HEK293 (cell line): ENCODE data around the gene PRELID2.

Experiments
- CTCF ChIA-PET: fragments of 350-600 bp; formaldehyde crosslinking; extraction: SDS; loops from one replicate; lab custom pipeline; 2021; ENCODE audit warnings: antibody characterized with exemption; lab: Yijun Ruan, JAX
- POLR2A ChIA-PET: fragments of 300-600 bp; formaldehyde crosslinking; extraction: SDS; loops from one replicate; lab custom pipeline; 2020; ENCODE audit warnings: antibody characterized with exemption, inconsistent platforms; lab: Yijun Ruan, JAX
- H3K27ac ChIP-seq: fragments of 200-500 bp; sonication (Bioruptor generic); 2 replicates; pipeline ENCODE4 v1.5.1; 2014; ENCODE audit warnings: low read depth, low read length, control low read depth, inconsistent platforms; ENCODE audit errors: extremely low read depth
- H3K36me3 ChIP-seq, 2 experiments: fragments of 200-500 bp in 1 of 2; sonication (Bioruptor generic) in 1 of 2; 1 replicate in 1 of 2; 2 replicates in 1 of 2; pipeline ENCODE4 v1.5.1; 2014 to 2017; ENCODE audit warnings: inconsistent platforms in 2 of 2, low read length in 2 of 2; ENCODE audit not compliant: control insufficient read depth in 2 of 2, insufficient read depth in 1 of 2
- H3K4me1 ChIP-seq: fragments of 200-500 bp; sonication (Bioruptor generic); 2 replicates; pipeline ENCODE4 v1.5.1; 2014; ENCODE audit warnings: mild to moderate bottlenecking, low read length, inconsistent platforms; ENCODE audit not compliant: control insufficient read depth, insufficient read depth
- H3K4me3 ChIP-seq: 2 replicates; pipeline ENCODE4 v1.5.1; 2011; ENCODE audit warnings: low read depth, mild to moderate bottlenecking, control low read depth, low read length, moderate library complexity
- H3K9me3 ChIP-seq: fragments of 200-500 bp; sonication (Bioruptor generic); 2 replicates; pipeline ENCODE4 v1.5.1; 2014; ENCODE audit warnings: low read depth, low read length, inconsistent platforms; ENCODE audit not compliant: control insufficient read depth, insufficient read depth
- KLF7 ChIP-seq: fragments of 450-650 bp; formaldehyde crosslinking; IDR thresholded peaks from 2 replicates; pipeline ENCODE4 v1.5.1; 2016; ENCODE audit warnings: missing biosample characterization, missing genetic modification characterization, borderline replicate concordance
- TCF7L2 ChIP-seq: IDR thresholded peaks from 2 replicates; pipeline ENCODE4 v1.6.1; 2011; ENCODE audit warnings: low read depth, mild to moderate bottlenecking, inconsistent platforms, low read length, moderate library complexity, borderline replicate concordance
- YY1 ChIP-seq: fragments of 450-650 bp; formaldehyde crosslinking; IDR thresholded peaks from 2 replicates; pipeline ENCODE4 v1.5.1; 2018; ENCODE audit warnings: missing biosample characterization, missing genetic modification characterization
- ZBTB49 ChIP-seq: fragments of 450-650 bp; formaldehyde crosslinking; IDR thresholded peaks from 2 replicates; pipeline ENCODE4 v1.5.1; 2016; ENCODE audit warnings: missing biosample characterization, missing genetic modification characterization, low read depth
- ZNF311 ChIP-seq: fragments of 450-650 bp; formaldehyde crosslinking; IDR thresholded peaks from 2 replicates; pipeline ENCODE4 v1.5.1; 2017; ENCODE audit warnings: missing biosample characterization, missing genetic modification characterization, borderline replicate concordance
- ZNF350 ChIP-seq: fragments of 450-650 bp; formaldehyde crosslinking; IDR thresholded peaks from 2 replicates; pipeline ENCODE4 v1.5.0; 2017; ENCODE audit warnings: missing biosample characterization, mild to moderate bottlenecking, missing genetic modification characterization
- ZNF37A ChIP-seq: fragments of 450-650 bp; IDR thresholded peaks from 2 replicates; pipeline ENCODE4 v1.5.1; 2018; ENCODE audit warnings: missing biosample characterization, missing genetic modification characterization
- ZNF391 ChIP-seq: fragments of 450-650 bp; formaldehyde crosslinking; IDR thresholded peaks from 2 replicates; pipeline ENCODE4 v1.5.1; 2016; ENCODE audit warnings: low read depth, missing biosample characterization, missing genetic modification characterization, borderline replicate concordance
- ZNF394 ChIP-seq: fragments of 450-650 bp; formaldehyde crosslinking; IDR thresholded peaks from 2 replicates; pipeline ENCODE4 v1.5.1; 2016; ENCODE audit warnings: missing biosample characterization, missing genetic modification characterization, mild to moderate bottlenecking, moderate library complexity, borderline replicate concordance
- ZNF398 ChIP-seq: fragments of 450-650 bp; formaldehyde crosslinking; IDR thresholded peaks from 2 replicates; pipeline ENCODE4 v1.5.1; 2017; ENCODE audit warnings: missing biosample characterization, missing genetic modification characterization
- ZNF449 ChIP-seq: fragments of 450-650 bp; formaldehyde crosslinking; IDR thresholded peaks from 2 replicates; pipeline ENCODE4 v1.5.1; 2017; ENCODE audit warnings: missing biosample characterization, mild to moderate bottlenecking, missing genetic modification characterization, moderate library complexity
- ZNF521 ChIP-seq: fragments of 450-650 bp; formaldehyde crosslinking; IDR thresholded peaks from 2 replicates; pipeline ENCODE4 v1.5.1; 2017; ENCODE audit warnings: missing biosample characterization, mild to moderate bottlenecking, missing genetic modification characterization
- ZNF529 ChIP-seq: fragments of 450-650 bp; formaldehyde crosslinking; IDR thresholded peaks from 2 replicates; pipeline ENCODE4 v1.5.1; 2017; ENCODE audit warnings: missing genetic modification characterization, missing biosample characterization; ENCODE audit not compliant: insufficient replicate concordance
- ZSCAN30 ChIP-seq: fragments of 450-650 bp; IDR thresholded peaks from 2 replicates; pipeline ENCODE4 v1.5.1; 2018; ENCODE audit warnings: missing biosample characterization, mild to moderate bottlenecking, missing genetic modification characterization, moderate library complexity
- TF ChIP-seq, protein P1 (sequence below): fragments of 450-650 bp; formaldehyde crosslinking; IDR thresholded peaks from 2 replicates; pipeline ENCODE4 v1.5.1; 2016; ENCODE audit warnings: missing biosample characterization, missing genetic modification characterization, low read depth
- TF ChIP-seq, protein P2 (sequence below): IDR thresholded peaks from 2 replicates; pipeline ENCODE4 v1.6.1; 2011; ENCODE audit warnings: mild to moderate bottlenecking, low read depth, low read length, borderline replicate concordance
- TF ChIP-seq, protein P3 (sequence below): fragments of 450-650 bp; formaldehyde crosslinking; IDR thresholded peaks from 2 replicates; pipeline ENCODE4 v1.5.1; 2016; ENCODE audit warnings: missing biosample characterization, missing genetic modification characterization

Gene PRELID2

GRCh38 chr5:145818604-145819003 is 16.5 kb downstream of the PRELID2 start (continued):
- TF ChIP-seq TCF7L2 (no peak), ZSCAN30 (tag by site-specific recombination) (no peak), ZNF529 (tag by site-specific recombination) (no peak), ZNF391 (tag by site-specific recombination) (no peak), ZNF394 (tag by site-specific recombination) (no peak)
- TF ChIP-seq, protein P1, sequence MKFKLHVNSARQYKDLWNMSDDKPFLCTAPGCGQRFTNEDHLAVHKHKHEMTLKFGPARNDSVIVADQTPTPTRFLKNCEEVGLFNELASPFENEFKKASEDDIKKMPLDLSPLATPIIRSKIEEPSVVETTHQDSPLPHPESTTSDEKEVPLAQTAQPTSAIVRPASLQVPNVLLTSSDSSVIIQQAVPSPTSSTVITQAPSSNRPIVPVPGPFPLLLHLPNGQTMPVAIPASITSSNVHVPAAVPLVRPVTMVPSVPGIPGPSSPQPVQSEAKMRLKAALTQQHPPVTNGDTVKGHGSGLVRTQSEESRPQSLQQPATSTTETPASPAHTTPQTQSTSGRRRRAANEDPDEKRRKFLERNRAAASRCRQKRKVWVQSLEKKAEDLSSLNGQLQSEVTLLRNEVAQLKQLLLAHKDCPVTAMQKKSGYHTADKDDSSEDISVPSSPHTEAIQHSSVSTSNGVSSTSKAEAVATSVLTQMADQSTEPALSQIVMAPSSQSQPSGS (tag by site-specific recombination) = no peak
- TF ChIP-seq, protein P2, sequence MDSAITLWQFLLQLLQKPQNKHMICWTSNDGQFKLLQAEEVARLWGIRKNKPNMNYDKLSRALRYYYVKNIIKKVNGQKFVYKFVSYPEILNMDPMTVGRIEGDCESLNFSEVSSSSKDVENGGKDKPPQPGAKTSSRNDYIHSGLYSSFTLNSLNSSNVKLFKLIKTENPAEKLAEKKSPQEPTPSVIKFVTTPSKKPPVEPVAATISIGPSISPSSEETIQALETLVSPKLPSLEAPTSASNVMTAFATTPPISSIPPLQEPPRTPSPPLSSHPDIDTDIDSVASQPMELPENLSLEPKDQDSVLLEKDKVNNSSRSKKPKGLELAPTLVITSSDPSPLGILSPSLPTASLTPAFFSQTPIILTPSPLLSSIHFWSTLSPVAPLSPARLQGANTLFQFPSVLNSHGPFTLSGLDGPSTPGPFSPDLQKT = no peak
- TF ChIP-seq, protein P3, sequence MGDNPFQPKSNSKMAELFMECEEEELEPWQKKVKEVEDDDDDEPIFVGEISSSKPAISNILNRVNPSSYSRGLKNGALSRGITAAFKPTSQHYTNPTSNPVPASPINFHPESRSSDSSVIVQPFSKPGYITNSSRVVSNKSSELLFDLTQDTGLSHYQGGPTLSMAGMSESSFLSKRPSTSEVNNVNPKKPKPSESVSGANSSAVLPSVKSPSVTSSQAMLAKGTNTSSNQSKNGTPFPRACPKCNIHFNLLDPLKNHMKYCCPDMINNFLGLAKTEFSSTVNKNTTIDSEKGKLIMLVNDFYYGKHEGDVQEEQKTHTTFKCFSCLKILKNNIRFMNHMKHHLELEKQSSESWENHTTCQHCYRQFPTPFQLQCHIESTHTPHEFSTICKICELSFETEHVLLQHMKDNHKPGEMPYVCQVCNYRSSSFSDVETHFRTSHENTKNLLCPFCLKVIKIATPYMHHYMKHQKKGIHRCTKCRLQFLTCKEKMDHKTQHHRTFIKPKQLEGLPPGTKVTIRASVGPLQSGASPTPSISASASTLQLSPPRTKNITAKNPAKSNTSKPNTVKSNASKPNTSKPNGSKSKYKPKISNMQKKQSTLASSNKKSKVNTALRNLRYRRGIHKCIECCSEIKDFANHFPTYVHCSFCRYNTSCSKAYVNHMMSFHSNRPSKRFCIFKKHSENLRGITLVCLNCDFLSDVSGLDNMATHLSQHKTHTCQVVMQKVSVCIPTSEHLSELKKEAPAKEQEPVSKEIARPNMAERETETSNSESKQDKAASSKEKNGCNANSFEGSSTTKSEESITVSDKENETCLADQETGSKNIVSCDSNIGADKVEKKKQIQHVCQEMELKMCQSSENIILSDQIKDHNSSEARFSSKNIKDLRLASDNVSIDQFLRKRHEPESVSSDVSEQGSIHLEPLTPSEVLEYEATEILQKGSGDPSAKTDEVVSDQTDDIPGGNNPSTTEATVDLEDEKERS = no peak

DNA sequence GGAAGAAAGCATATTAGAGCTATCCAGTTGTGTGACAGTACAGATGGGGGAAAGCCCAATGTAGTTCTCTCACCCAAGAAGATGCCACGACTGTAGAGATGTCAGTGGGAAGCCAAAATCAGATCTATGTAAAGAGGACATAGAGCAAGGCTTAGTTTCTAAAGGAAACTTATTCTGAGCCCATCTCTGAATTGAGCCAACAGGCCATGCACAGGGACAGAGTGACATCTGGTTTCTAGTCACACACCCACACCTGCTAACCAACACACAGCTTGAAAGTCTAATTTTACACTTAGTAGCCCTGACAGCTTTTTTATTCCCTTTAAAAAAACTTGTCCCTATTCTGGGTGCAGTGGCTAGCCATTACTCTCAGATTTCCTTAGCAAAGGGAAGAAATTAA is 22.3 kb downstream of the PRELID2 start:
- H3K27ac ChIP-seq = no peak overlapping the region
- H3K9me3 ChIP-seq = no peaks in the 10 kb centered on the region
- CTCF ChIA-PET = interaction anchor here (0.6 to 1.4 kb wide), 4 partner anchors 12 to 233 kb away, joined by 4 to 5 read pairs (median 4); no protein-coding TSS in a partner anchor
- POLR2A ChIA-PET = no interaction called here
- TF ChIP-seq ZBTB49 (tag by site-specific recombination) (no peak), YY1 (tag by site-specific recombination) (no peak), ZNF37A (tag by site-specific recombination) (no peak), ZNF449 (tag by site-specific recombination) (no peak), ZNF398 (tag by site-specific recombination) (no peak), ZNF521 (tag by site-specific recombination) (no peak), ZNF350 (tag by site-specific recombination) (no peak), ZNF311 (no peak), KLF7 (tag by site-specific recombination) (no peak)
- TF ChIP-seq, protein P2 = no peak
- TF ChIP-seq, all 188 proteins: peak for 0
- H3K36me3 ChIP-seq = peaks cover 10 to 13% of the 10 kb centered on the region in 2 experiments; a peak in 2 of 3 replicates
- H3K4me3 ChIP-seq = no peak overlapping the region
- no peaks in the 10 kb centered on the region for H3K4me1 ChIP-seq
